Suppressor macrophage treated with lipopolysaccharide for 4 hours (primary cell): Measurements from ENCODE around the gene ADAMTS1.

Experiments used
- DNase-seq: peaks from one replicate; pipeline ENCODE4 v3.0.0-alpha.2; 2020

Gene ADAMTS1

GRCh38 chr21:26811482-26811881 is 33.7 kb downstream of the ADAMTS1 start:
- DNase-seq = no peak

GRCh38 chr21:26810676-26811415 is 34.4 kb downstream of the ADAMTS1 start:
- DNase-seq = no peak

GRCh38 chr21:26810266-26810665 is 34.9 kb downstream of the ADAMTS1 start:
- DNase-seq = no peak

GRCh38 chr21:26809745-26810144 is 35.5 kb downstream of the ADAMTS1 start:
- no peak for DNase-seq

- DNase-seq = no peak
Measured at GRCh38 chr21:26806801-26807295, 38.4 kb downstream of the ADAMTS1 start.

- DNase-seq = no peak
Measured at GRCh38 chr21:26804895-26805609, 40.2 kb downstream of the ADAMTS1 start.

GRCh38 chr21:26801498-26801897 is 43.7 kb downstream of the ADAMTS1 start:
- DNase-seq = no peak

- no peak for DNase-seq
Measured at GRCh38 chr21:26800970-26801431, 44.2 kb downstream of the ADAMTS1 start.

GRCh38 chr21:26800455-26800854 is 44.8 kb downstream of the ADAMTS1 start:
- DNase-seq = no peak

- no peak for DNase-seq
Measured at GRCh38 chr21:26800001-26800400, 45.2 kb downstream of the ADAMTS1 start.

- DNase-seq = no peak
Measured at GRCh38 chr21:26798856-26799751, 46.1 kb downstream of the ADAMTS1 start.

- no peak for DNase-seq
Measured at GRCh38 chr21:26797878-26798456, 47.2 kb downstream of the ADAMTS1 start.

GRCh38 chr21:26795866-26796329 is 49.3 kb downstream of the ADAMTS1 start:
- DNase-seq = no peak

- no peak for DNase-seq
Measured at GRCh38 chr21:26795412-26795805, 49.8 kb downstream of the ADAMTS1 start.

GRCh38 chr21:26794597-26795411 is 50.4 kb downstream of the ADAMTS1 start:
- DNase-seq = no peak

- no peak for DNase-seq
Measured at GRCh38 chr21:26790296-26790695, 54.9 kb downstream of the ADAMTS1 start.

GRCh38 chr21:26788790-26789189 is 56.4 kb downstream of the ADAMTS1 start:
- DNase-seq = no peak
